MM.1S (cell line): ENCODE data around the gene HRH2.

Experiments used
- EZH2 ChIP-seq: fragments of 300-600 bp; sonication (generic); optimal IDR thresholded peaks from 2 replicates; pipeline ENCODE3; 2017; ENCODE audit warnings: low read depth, mild to moderate bottlenecking, antibody characterized with exemption, low read length, mixed read lengths
- EZH2phosphoT487 ChIP-seq: fragments of 300-600 bp; sonication (generic); IDR thresholded peaks from 2 replicates; pipeline ENCODE4 v1.6.1; 2018; ENCODE audit warnings: antibody characterized with exemption, low read length
- TF ChIP-seq, protein P1 (sequence below): fragments of 300-600 bp; sonication (generic); IDR thresholded peaks from 2 replicates; pipeline ENCODE4 v1.5.1; 2016; ENCODE audit warnings: antibody characterized with exemption, low read length, mixed read lengths

DNA sequence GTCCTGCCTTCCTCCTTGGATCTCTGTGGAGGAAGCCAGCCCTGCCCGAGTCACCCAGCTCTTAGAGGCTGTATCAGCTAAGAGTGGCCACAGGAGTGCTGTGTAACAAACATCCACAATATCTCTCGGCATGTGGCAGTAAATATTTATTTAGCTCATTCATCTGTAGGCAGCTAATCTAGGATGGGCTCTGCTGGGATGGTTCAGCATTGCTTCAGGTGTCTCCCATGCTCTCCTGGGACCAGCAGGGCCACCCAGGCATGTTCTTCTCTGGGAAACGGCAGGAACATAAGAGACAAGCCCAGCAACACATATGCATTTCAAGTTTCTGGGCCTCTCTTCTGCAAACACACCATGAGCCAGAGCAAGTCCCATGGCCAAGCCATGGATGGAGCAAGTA is 56.1 kb downstream of the HRH2 start:
- TF ChIP-seq, protein P1, sequence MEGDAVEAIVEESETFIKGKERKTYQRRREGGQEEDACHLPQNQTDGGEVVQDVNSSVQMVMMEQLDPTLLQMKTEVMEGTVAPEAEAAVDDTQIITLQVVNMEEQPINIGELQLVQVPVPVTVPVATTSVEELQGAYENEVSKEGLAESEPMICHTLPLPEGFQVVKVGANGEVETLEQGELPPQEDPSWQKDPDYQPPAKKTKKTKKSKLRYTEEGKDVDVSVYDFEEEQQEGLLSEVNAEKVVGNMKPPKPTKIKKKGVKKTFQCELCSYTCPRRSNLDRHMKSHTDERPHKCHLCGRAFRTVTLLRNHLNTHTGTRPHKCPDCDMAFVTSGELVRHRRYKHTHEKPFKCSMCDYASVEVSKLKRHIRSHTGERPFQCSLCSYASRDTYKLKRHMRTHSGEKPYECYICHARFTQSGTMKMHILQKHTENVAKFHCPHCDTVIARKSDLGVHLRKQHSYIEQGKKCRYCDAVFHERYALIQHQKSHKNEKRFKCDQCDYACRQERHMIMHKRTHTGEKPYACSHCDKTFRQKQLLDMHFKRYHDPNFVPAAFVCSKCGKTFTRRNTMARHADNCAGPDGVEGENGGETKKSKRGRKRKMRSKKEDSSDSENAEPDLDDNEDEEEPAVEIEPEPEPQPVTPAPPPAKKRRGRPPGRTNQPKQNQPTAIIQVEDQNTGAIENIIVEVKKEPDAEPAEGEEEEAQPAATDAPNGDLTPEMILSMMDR = no peak
- TF ChIP-seq EZH2 (no peak), EZH2phosphoT487 (no peak)
